HG03159 (cell line): Measurements from ENCODE around the gene ANGPTL8.

Source experiments
- ATAC-seq: cut with Tn5 transposase; IDR thresholded peaks from one replicate; pipeline ENCODE4 v1.9.1; 2021; ENCODE audit warnings: mild to moderate bottlenecking, moderate library complexity; ENCODE audit not compliant: unreplicated experiment

Gene ANGPTL8

DNA sequence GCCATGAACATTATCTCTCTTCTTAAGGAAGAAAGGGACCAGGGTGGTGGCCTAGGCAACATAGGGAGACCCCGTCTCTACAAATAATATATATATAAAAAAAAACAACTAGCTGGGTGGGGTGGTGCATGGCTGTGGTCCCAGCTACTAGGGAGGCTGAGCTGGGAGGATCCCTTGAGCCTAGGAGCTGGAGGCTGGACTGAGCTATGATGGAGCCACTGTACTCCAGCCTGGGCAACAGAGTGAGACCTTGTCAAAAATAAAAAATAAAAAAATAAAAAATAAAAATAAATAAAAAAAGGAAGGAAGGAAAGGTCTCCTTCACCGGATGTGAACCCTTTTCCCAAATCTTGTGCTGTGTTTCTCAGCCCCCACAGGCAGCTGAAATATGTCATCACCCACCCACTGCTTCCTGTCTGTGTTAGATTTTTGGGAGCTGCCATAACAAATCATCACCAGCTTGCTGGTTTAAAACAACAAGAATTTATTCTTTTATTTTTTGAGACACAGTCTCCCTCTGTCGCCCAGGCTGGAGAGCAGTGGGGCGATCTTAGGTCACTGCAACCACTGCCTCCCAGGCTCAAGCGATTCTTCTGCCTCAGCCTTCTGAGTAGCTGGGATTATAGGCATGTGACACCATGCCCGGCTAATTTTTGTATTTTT, 47.0 kb downstream of the ANGPTL8 start:
- no peak for ATAC-seq

DNA sequence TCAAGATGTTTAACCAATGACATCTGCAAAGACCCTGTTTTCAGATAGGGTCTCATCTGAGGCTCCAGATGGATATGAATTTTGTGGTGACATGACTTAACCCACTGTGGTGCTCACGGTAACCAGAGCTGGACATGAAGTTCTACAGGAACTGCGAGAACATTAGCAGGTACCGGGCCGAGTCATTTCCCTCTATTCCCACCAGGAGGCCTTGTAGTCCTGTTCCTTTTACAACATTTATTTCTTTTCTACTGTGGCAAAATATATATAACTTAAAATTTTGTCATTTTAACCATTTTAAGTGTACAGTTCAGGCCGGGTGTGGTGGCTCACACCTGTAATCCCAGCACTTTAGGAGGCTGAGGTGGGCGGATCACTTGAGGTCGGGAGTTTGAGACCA, 48.9 kb downstream of the ANGPTL8 start:
- no peak for ATAC-seq

DNA sequence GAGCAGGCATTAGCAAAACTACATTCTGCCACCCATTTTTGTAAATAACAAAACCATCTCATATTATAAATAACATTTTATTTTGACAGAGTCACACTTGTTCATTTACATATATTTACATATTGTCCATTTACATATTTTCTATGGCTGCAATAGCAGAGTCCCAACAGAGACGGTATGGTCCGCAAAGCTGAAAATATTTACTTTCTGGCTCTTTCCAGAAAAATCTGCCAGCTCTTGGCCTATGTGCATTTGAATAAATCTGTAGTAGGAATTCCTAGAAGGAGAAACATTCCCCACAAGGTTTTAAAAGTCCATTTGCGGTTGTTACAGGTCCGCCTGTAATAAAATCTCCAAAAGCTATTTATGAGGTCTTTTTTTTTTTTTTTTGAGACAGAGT, 50.8 kb downstream of the ANGPTL8 start:
- ATAC-seq, result no peak

DNA sequence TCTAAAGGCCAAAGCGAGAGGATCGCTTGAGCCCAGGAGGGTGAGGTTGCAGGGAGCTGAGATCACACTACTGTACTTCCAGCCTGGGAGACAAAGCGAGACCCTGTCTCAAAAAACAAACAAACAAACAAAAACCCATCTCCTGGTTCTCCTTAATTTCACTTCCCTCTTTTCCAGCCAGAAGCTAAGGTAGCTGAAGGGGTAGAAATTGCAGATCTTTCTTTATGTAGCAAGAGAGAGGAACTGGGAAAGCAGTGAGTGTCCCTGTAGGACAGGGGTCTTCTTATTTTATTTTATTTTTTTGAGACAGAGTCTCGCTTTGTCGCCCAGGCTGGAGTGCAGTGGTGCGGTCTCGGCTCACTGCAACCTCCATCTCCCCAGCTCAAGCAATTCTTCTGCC, 52.0 kb downstream of the ANGPTL8 start:
- no peak for ATAC-seq
